HEK293T (cell line): ENCODE data around the gene WDR64.

ENCODE experiments used
- BHLHE40 ChIP-seq: fragments of 450-650 bp; IDR thresholded peaks from 2 replicates; pipeline ENCODE4 v1.6.1; 2016; ENCODE audit warnings: mild to moderate bottlenecking, moderate library complexity, borderline replicate concordance
- HDGF ChIP-seq: fragments of 450-650 bp; IDR thresholded peaks from 2 replicates; pipeline ENCODE4 v1.6.1; 2017; ENCODE audit warnings: antibody characterized with exemption, borderline replicate concordance
- NFRKB ChIP-seq: fragments of 450-650 bp; IDR thresholded peaks from 2 replicates; pipeline ENCODE4 v1.6.1; 2016; ENCODE audit warnings: mild to moderate bottlenecking, moderate library complexity
- SP1 ChIP-seq: fragments of 450-650 bp; IDR thresholded peaks from 2 replicates; pipeline ENCODE4 v1.6.1; 2017
- SUZ12 ChIP-seq: fragments of 450-650 bp; IDR thresholded peaks from 2 replicates; pipeline ENCODE4 v1.6.1; 2016; ENCODE audit warnings: mild to moderate bottlenecking
- TF ChIP-seq, protein P1 (sequence below): fragments of 450-650 bp; IDR thresholded peaks from 2 replicates; pipeline ENCODE4 v1.6.1; 2016

- TF ChIP-seq SP1 (no peak), BHLHE40 (no peak), NFRKB (no peak), SUZ12 (no peak), HDGF (no peak)
- TF ChIP-seq, protein P1, sequence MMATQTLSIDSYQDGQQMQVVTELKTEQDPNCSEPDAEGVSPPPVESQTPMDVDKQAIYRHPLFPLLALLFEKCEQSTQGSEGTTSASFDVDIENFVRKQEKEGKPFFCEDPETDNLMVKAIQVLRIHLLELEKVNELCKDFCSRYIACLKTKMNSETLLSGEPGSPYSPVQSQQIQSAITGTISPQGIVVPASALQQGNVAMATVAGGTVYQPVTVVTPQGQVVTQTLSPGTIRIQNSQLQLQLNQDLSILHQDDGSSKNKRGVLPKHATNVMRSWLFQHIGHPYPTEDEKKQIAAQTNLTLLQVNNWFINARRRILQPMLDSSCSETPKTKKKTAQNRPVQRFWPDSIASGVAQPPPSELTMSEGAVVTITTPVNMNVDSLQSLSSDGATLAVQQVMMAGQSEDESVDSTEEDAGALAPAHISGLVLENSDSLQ, result no peak
Observed at GRCh38 chr1:241647658-241648057, 4.4 kb upstream of the WDR64 start.
